GM13976 (cell line): ENCODE measurements around the gene LIMCH1.

ENCODE experiments used
- DNase-seq: peaks from one replicate; pipeline ENCODE4 v3.0.0; 2012; ENCODE audit warnings: low spot score
- CTCF ChIP-seq: IDR thresholded peaks from 2 replicates; pipeline ENCODE4 v1.5.1; 2012; ENCODE audit warnings: borderline replicate concordance, mild to moderate bottlenecking; ENCODE audit not compliant: insufficient read depth; ENCODE audit errors: extremely low read depth, missing control alignments, control extremely low read depth
- in situ Hi-C: fragments of 300-500 bp; cut with MboI; formaldehyde crosslinking; loops from one replicate; pipeline ENCODE4 v1.12.0; 2022; ENCODE audit warnings: low sequenced_read_pairs, mixed read lengths, inconsistent platforms; ENCODE audit not compliant: unreplicated experiment

LIMCH1 gene

GRCh38 chr4:41713768-41714167 is 175.8 kb downstream of the LIMCH1 start:
- TF ChIP-seq CTCF: no peak
- no peak for DNase-seq
- in situ Hi-C loops: no loop called here

GRCh38 chr4:41714364-41715000 is 176.5 kb downstream of the LIMCH1 start:
- no peak for TF ChIP-seq CTCF
- in situ Hi-C loops: no loop called here

GRCh38 chr4:41715155-41715554 is 177.2 kb downstream of the LIMCH1 start:
- no peak for TF ChIP-seq CTCF

More at GRCh38 chr4:41714364-41715000, 176.5 kb downstream of the LIMCH1 start:
- DNase-seq: no peak

GRCh38 chr4:41718907-41719306 is 180.9 kb downstream of the LIMCH1 start:
- no peak for TF ChIP-seq CTCF
- in situ Hi-C loops: no loop called here
- no peak for DNase-seq

More at GRCh38 chr4:41715155-41715554, 177.2 kb downstream of the LIMCH1 start:
- DNase-seq: no peak
- in situ Hi-C loops: no loop called here

GRCh38 chr4:41719417-41719816 is 181.5 kb downstream of the LIMCH1 start:
- no peak for DNase-seq
- TF ChIP-seq CTCF: no peak
- in situ Hi-C loops: no loop called here

GRCh38 chr4:41722181-41722580 is 184.2 kb downstream of the LIMCH1 start:
- no peak for TF ChIP-seq CTCF
- in situ Hi-C loops: no loop called here
- no peak for DNase-seq
